ENCODE data around the gene ADAMTS4. TPM values are rescaled to one million over a fixed set of nuclear protein-coding genes. Genes with fewer than 3 reads are reported as not detected.

The ADAMTS4 gene
- total RNA-seq, 1 donor from 2014 or later: 0.62 TPM

DNA sequence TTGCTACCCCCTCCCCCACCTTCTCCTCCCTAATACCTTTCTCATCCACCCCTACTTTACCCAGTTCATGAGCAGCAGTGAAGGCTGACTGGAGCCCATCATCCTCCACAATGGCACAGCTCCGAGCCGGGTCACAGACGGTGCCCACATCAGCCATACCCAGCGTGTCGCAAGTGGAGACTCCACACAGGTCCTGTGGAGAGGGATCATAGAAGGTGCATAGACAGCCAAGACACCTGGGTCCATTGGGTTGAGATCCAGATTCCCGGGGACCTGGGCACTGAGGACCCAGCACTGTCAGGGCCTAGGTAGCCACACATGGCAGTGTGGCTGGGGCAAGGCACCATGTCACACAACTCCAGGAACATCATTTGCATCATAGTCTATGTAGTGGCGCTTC is 2.7 kb downstream of the ADAMTS4 start:
- no peak for DNase-seq

DNA sequence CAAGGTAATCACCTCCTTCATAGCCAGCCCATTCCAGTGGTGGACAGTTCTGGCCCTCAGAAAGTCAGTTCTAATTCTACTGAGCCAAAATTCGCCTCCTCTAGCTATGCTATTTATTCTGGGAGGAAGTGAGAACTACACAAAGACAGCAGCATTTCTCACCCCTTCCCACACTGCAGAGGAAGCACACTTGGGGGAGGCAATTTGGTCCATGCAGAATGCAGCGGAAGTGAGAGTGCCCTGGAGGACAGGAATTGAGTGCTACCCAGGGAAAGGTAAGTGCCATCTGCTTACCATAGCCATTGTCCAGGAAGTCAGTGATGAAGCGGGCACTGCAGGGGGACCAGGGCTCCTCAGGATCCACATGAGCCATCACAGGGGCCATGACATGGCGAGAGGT is 3.7 kb downstream of the ADAMTS4 start:
- no peak for DNase-seq

DNA sequence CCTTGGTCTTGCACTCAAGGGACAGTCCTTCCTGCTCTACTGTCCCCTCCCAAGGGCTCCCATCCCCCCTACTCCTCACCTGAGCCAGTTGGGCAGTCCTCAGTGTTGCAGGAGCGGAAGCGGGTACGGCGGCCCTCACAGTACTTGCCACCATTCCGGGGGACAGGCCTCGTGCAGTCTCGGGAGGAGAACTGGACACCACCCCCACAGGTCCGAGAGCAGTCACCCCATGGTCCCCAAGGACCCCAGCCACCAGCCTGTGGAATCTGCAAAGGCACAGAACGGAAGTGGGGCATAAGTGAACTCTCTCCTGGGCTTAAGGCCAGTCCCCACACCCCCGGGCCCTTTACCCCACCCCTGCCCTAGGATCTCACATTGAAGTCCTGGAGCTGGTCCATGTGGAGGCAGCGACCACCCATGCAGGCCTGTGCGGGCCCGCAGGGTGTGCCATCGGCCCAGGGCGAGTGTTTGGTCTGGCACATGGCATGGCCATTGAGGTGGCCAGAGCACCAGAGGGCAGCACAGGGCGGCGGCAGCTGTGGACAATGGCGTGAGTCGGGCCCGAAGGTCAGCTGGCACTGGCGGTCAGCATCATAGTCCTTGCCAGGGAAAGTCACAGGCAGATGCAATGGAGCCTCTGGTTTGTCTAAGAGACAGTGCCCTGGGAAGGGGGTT is 5.2 kb downstream of the ADAMTS4 start:
- DNase-seq: peak; percentile 74

DNA sequence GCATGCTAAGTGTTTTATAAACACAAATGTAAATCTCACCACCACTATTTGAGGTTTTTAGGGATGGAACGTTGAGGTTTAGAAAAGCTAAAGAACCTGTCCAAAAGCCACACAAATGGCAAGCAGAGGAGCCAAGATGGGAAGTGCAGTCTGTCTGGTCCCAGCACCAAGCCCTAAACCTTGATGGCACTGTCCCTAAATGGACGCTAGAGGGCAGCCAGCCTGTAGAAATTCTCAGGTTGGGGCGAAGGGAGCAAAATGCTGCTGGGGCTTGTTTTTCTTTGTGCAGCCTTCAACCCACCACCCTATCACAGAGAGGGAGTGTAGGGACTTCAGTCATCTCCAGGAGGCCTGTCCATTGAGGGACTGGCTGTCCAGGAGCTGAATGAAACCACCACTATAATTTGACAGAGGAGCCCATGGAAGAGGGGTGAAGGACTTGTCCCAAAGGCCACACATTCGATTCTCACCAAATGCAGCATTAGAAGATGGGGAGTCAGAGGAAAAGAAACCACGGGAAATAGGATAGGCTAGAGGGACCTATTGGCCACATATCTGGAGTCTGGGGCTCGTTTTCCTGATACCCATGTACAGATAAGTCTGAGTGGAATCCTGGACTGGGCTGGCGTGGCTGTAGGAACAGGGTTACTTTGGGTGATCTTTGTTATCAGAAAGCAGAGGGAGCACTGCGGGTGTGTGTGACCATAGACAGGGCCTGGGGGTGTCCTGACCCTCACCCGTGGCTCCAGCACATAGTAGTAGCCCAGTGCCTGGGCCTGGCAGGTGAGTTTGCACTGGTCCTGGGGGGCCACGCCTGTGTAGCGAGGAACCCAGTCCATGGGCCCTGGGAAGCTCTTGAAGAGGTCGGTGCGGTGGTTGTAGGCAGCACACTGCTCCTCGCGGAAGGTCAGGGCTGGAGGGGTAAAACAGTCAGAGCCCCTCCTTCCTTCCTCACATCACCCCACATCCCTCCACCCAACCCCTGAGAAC is 6.1 kb downstream of the ADAMTS4 start:
- peak; percentile 23 for DNase-seq

DNA sequence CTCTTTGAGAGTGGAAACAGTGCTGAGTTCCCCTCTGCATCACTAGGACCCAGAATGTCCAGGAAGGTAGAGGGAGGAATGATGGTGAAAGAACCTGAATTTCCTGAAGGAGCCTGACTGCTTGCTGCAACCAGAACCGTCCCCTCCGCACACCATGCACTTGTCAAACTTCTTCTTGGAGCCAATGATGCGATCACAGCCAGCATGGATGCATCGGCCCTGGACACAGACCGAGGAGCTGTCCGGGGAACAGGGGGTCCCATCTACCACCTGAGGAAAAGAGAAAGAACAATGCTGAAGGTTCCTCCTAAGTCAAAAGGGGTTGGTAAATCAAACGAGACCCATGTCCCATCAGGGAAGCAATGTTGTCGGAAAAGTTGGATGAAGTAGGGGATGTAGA is 6.9 kb downstream of the ADAMTS4 start:
- DNase-seq: no peak

DNA sequence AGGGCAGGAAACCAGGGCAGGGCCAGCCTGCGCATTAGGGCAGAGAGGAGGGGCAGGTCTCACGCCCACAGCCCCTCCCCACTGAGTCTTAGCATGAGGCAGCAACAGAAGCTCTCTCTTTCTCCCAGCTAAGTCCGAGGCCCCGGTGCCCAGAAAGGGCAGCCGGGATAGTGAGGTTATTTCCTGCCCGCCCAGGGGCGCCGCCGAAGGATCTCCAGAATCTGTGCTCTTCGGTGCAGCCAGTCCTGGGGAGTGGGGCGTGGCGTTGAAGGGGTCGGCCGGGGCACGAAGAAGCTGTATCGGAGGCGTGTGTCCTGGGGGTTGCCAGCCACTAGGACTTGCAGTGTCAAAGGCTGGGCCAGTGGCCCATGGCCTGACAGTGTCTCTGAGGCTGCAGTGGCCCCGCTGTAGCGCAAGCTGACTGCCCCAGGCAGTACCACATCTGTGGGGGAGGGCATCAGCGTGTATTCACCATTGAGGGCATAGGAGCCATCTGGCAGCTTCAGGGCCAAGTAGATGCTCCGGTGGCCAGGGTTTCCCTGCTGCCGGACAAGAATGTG is 7.8 kb downstream of the ADAMTS4 start:
- DNase-seq: no peak

DNA sequence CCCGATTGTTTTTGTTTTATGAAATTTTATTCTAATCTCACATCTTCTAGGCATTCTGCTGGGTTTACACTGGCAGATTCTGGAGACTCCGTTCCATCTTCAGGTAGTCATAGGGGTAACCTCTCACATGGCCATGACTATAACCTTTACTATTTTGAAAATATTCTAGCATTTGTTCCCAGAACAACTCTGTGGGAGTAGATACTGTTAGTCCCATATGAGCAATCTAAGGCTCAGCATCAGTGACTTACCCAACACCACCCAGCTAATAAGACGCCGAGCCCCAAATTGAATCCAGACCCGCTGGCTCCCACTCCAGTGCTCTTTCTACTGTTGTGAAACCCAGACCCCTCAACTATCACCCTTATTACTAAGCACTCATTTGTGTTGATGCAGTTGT is 9.8 kb downstream of the ADAMTS4 start:
- no peak for DNase-seq

DNA sequence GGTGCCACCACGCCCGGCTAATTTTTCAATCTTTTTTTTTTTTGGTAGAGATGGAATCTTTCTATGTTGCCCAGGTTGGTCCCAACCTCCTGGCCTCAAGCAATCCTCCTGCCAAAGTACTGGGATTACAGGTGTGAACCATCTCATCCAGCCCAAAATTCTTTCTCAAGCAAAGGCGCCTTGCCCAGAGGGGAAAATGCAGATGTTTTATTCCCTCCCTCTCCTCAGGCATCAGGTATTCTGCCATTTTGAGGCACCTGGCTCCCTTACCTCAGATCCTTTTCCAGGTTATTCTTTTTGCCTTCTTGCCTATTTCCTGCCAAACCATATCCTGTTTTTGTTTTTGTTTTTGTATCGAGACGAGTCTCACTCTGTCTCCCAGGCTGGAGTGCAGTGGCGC is 10.5 kb downstream of the ADAMTS4 start:
- DNase-seq: no peak

DNA sequence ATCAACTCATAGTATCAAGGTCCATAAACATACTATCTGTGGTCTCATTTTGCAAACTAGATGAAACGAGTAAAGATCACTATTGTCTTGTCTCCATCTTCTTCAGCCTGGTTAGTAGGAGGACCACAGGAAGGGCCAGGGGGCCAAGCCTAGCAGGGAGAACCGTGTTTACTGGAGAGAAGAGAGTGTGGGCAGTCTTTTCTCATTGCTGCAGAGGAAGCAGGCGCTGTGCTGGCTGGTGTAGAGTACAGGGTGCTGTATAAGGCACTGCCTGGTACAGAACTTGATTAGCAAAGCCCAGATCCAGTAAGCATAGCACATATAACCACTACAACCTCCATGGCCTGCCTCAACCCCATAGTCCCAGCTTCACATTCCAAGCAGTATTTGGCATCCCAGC is 11.5 kb downstream of the ADAMTS4 start:
- DNase-seq: no peak

DNA sequence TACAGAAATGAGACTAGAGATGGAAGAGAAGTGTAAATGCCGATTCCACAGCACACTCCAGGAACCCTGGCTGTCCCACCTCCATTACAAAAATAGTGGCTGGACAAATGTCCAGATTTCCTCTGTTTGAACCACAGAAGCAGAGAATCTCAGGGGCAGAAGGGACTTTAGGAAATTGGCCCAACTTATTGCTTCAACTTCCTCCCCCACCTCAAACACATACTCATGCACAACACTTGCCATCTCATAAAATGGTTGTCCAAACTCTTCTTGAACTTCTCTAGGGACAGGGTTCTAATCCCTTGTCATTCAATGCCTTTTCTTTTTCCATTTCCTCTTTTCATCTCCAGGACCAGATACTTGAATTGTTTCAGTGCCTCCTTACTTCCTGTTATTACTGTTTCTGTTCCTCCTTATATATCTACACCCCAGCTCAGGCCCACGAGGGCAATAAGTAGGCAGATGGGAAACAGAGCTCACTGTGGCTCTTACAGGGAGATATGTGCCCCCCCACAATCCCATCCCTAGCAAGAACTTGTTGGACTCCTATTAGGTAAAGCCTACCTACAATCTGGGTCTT is 13.0 kb downstream of the ADAMTS4 start:
- DNase-seq: no peak

DNA sequence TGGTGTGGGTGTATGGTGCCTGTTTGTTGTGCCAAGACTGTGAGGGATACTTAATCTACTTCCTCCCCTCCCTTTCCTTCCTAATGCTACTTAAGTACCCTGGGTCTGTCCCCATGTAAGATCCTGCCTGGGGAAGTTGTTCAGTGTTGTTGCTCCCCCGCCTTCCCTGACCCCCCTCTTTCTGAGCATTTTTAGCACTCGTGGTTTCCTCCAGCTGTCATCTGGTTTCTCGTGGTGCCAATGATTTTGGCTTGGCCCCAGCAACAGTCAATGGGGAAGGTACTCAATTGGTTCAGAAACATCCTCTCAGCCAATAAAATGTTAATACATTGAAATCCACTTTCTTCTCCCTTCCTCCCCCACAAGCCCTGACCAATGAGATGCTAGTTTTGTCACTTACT is 13.6 kb downstream of the ADAMTS4 start:
- DNase-seq: peak; percentile 49

DNA sequence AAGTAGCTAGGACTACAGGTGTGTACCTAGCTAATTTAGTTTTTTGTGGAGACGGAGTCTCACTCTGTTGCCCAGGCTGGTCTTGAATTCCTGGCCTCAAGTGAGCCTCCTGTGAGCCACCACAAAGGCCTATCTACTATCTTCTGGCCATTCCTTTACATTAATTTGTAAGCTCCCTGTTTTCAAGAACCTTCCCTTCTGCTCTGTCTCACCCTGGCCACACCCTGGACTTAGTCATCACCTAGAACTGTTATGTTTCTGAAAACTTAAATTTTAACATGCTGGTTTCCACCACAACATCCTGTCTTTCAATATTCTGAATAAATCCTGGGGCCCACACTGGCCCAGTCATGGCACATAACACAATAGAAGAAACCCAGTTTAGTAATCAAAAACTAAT is 16.6 kb downstream of the ADAMTS4 start:
- no peak for DNase-seq

DNA sequence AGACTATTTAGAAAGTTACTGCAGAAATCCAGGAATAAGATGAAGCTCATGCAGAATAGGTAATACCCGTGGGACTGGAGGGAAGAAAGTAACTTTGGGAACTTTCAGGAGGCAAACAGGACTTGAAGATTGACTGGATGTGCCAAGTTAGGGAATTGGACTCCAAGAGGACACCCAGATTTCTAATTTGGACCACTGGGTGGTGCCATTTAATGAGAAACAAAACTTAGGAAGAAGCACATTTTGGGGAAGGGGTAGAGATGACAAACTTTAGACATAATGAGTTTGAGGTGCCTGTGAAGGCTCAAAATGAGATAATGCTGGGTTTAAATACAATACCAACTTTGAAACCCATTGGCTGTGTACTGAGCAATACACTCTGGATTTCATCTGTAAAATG is 18.2 kb downstream of the ADAMTS4 start:
- DNase-seq: no peak

DNA sequence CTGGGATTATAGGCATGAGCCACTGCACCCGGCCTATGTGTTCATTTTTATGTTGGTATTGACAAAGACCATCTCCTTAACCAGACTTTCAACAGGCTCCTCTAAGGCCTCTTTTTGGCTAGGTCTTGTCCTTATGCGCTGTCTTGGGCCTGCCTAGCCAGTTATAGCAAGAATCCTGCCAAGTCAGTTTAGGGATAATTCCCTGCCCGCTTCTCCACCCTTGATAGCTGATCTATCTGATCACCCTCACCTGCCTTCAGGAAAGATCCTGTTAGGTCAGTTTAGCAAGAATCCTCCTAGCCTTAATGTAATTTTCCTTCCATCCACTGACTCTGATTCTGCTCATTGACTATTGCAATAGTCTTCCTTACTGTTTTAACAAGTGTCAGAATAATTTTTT is 19.2 kb downstream of the ADAMTS4 start:
- DNase-seq: no peak

DNA sequence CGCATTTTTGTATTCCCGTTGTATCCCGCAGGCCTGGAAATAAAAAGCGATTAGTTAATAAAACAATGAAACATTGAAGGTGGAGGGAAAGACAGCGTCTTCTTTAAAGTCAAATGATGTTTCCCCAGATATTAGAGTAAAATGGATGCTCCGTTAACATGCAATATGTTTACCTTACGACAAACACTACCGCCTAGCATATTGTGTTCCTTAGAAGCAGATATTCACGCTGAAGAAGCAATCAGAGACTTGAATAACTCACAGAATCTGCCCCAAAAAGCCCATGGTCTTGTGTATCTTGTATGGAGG is 21.0 kb downstream of the ADAMTS4 start:
- DNase-seq: no peak

DNA sequence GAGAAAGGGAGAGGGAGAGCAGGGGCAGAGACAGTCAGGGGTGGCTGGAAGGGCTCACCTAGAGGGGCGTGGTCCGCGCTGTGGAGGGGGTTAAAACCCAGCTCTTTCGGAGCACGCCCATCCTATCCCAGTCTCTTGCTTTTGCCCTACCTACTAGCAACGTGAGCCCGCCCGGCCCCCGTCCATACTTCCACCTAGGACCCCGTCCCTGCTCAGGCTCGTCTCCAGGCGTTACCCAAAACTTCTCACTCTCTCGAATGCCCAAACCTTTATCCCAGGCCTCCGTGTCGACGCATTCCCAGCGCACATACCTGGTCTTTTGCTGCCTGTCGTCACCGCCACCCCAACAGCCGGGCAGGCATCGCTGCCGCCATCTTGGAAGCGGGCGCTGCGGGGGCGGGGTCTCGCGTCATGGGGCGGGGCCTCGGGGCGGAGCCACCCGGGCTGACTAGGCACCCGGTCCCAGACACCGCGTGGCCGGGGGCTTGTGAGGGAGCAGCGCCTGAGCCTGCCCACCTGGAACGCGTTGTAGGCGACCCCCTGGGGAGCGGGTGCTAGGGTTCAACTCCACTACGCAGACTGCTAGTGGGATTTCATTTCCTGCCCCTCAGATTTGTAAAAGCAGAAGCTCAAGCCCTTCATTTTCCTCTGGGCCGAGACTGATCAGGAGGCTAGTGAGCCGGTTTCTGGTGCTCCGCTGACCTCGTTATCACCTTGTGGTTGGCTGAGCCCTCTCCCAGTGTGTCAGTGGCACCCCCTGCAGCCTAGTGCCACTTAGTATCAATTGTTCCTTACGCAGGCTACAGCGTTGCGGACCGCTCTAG is 21.5 kb downstream of the ADAMTS4 start, which contains the start of gene B4GALT3:
Gene B4GALT3, minus strand, starts transcription at position 396 of the 824 bp plus-strand sequence. CDS start 1,447 bp downstream, outside the sequence.
- DNase-seq: peak; percentile 79

DNA sequence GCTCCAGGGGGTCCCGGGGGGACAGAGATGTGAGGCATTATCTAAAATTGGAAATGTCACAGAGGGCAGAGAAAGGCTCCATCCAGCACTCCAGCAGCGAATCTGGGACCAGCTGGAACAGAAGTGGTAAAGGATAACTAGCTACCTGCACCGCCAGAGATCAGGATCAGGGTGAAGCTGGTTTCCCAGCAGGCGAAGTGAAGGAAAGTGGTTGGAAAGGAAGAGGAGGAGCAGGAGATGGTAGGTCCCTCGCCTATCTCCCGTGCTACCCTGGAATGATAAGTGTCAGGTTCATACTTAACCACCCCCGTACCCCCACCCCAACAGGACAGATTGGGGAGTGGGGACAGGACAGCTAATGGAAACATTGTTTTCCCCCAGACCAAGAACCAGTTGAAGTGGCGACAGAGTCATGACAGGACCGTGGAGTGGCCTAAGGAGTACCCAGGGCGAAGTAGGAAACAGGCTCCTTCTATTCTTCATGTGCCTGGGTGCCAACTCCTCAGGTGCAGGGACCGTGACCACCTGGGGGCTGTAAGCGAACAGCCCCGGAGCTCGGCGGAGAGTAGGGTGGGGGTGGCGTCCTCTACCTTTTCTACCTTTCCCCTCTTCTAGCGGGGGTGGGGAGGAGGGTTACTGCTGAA is 22.3 kb downstream of the ADAMTS4 start:
- no peak for DNase-seq

DNA sequence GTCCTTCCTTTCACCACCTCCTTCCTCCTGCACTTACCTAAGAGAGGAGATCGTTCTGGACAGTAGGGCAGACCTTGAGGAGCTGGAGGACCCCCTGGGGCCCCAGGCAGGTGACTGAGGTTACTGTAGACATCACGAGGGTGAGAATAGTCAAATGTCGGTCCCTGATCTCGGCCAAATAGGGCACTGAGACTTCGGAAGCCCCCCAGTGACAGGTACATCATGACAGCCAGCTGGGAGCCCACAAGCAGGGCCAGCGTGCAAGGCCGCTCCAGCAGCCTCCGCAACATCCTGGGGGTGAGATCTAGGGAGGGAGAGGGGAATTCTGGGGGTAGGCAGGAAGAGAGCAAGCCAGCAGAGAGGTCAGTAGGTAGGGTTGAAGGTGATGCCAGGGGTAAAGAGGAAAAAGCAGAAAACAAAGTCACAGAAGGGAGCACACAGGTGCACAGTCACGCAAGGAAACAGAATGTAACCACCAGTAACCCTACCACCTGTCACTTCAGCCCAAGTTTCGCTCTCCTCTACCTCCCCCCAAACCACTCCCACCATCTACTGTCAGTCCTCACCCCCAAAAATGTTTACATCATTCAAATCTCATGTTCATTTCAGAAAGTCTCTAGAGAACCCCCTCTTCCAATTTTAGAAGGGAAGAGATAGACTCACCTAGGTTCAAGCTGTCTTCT is 22.9 kb downstream of the ADAMTS4 start:
- DNase-seq: no peak

DNA sequence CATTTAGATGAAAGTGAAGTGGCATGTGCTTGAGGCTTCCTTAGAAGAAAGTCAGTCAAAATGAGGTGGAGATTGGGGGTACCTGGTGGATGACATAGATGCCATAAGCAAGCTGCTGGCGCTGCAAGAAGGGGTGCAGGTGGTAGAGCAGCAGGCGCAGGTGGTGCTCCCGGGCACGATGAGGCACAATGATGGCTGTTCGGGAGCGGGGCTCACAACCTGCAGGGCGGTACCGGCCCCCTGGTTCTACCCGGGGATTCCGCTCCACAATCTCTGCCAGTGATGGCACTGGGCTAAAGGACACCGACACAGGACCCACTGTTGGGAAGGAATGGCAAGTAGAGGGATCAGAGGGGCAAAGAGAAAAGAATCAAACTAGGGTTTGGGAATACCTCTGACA is 23.9 kb downstream of the ADAMTS4 start:
- no peak for DNase-seq

DNA sequence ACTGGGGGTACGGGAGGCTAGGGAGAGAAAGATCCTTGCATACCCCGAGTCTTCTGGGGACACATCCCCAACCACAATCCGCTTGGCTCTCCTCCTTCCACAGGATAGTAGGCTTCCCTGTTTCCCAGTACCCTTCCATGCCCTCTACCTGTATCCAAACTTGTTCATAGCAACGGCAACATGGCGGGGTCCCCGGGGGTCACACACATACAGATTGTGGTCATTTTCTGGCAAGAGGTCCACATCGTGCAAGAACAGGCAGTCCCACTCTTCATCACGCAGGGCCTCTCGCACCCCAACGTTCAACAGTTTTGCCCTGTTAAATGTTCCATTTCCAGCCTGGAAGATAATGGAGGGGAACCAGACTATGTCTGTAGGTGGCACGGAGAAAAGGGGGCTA is 25.1 kb downstream of the ADAMTS4 start:
- DNase-seq: no peak

DNA sequence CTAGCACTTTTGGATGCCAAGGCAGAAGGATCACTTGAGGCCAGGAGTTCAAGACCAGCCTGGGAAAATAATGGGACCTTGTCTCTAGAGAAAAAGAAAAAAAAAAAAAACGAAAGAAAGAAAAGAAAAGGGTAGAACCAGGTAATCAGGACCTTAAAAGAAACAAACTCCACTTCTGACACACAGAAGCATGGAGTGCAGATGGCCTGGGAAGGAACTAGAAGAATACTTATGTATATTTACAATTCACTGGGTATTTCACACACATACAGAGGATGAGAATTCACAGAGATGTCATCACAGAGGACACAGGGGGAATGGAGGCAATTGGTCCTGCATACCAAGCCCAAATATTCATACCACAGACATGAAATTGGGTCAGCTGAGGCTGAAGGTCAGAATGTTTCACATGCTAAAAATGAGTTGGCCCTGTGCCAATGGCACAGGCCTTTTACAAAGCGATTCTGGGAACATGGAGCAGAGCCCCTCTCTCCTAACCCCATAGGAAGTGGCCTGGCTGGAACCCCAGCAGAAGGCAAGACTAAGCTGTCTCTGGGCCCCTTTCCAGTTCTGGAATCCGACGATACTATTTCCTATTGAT is 26.0 kb downstream of the ADAMTS4 start:
- no peak for DNase-seq

Data from occipital lobe (tissue), 2 donors.